ENCODE results near the gene PIGU. TPM values are rescaled to one million over a fixed set of nuclear protein-coding genes. Genes with fewer than 3 reads are reported as not detected.

PIGU gene
- total and polyA plus RNA-seq, 2 donors (not counting 1 experiment from before 2014, with no cell fraction given): 6.4 to 42.6 TPM

DNA sequence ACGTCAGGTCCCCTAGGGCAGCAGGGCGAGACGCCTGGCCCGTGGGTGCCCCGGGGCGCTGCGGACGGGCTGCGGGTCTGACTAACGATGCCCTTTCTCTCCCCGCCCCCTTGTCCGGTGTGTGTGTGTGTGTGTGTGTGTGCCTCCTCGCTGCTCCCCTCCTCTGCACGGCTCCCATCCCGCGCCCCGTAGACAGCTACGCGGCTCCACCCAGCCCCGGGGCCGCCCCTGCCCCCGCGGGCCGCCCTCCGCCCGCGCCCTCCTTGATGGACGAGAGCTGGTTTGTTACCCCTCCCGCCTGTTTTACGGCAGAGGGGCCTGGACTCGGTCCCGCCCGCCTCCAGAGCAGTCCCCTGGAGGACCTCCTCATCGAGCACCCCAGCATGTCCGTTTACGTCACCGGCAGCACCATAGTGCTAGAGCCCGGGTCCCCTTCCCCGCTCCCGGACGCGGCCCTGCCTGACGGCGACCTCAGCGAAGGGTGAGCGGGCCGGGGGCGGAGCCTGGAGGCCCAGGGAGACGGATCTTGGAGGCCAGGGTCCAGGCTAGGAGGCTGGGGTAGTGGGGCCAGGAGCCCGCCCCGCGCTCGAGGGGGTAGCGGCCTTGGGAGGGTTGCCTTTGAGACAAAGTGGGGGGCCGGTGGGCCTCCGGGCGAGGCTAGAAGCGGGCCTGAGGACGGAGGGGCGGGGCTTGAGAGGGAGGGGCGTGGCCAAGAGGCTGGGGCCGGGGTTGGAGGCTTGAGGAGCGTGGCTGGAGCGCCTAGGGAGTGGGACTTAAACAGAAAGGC, 32.3 kb upstream of the PIGU start:
- Histone ChIP-seq H3K4me2 (ENCODE audit: extremely low read depth, insufficient read depth, low read length) (peak overlapping the region; percentile 77), H3K4me3 (replicated peaks in 1 of 4; ENCODE audit: control extremely low read depth in 1 of 4, insufficient read depth in 1 of 4, low read depth in 3 of 4, low read length in 4 of 4) (peak overlapping the region; percentile 44 to 65 (median 56)), H3K36me3 (ENCODE audit: control insufficient read depth, insufficient read depth, low read length) (peaks cover 6% of the 10 kb centered on the region), H3K27me3 (ENCODE audit: control insufficient read depth, insufficient read depth, low read length) (no peaks in the 10 kb centered on the region), H3K9me3 (ENCODE audit: control insufficient read depth, insufficient read depth, low read depth, low read length) (no peaks in the 10 kb centered on the region), H3K79me2 (ENCODE audit: control insufficient read depth, insufficient read depth, low read length) (peaks cover 1% of the 10 kb centered on the region), H3K9ac (ENCODE audit: insufficient read depth, low read length) (peak overlapping the region; percentile 74), H4K20me1 (ENCODE audit: control insufficient read depth, extremely low read depth, insufficient read depth, low read length) (no peaks in the 10 kb centered on the region), H3K4me1 (ENCODE audit: control insufficient read depth, extremely low read depth, insufficient read depth, low read length) (peaks cover 29% of the 10 kb centered on the region), H3K27ac (ENCODE audit: insufficient read depth, low read length) (peak overlapping the region; percentile 78), H2AFZ (ENCODE audit: low read length) (peak overlapping the region; percentile 2)
- TF ChIP-seq, protein P1, sequence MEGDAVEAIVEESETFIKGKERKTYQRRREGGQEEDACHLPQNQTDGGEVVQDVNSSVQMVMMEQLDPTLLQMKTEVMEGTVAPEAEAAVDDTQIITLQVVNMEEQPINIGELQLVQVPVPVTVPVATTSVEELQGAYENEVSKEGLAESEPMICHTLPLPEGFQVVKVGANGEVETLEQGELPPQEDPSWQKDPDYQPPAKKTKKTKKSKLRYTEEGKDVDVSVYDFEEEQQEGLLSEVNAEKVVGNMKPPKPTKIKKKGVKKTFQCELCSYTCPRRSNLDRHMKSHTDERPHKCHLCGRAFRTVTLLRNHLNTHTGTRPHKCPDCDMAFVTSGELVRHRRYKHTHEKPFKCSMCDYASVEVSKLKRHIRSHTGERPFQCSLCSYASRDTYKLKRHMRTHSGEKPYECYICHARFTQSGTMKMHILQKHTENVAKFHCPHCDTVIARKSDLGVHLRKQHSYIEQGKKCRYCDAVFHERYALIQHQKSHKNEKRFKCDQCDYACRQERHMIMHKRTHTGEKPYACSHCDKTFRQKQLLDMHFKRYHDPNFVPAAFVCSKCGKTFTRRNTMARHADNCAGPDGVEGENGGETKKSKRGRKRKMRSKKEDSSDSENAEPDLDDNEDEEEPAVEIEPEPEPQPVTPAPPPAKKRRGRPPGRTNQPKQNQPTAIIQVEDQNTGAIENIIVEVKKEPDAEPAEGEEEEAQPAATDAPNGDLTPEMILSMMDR (conservative IDR thresholded peaks at IDR 0.05 in 1 of 2, IDR thresholded peaks at IDR 0.05 in 1 of 2; ENCODE audit: low read depth in 1 of 2, low read length in 2 of 2): no peak
- DNase-seq (ENCODE audit: low read depth in 2 of 2): peak; percentile 77 to 86

DNA sequence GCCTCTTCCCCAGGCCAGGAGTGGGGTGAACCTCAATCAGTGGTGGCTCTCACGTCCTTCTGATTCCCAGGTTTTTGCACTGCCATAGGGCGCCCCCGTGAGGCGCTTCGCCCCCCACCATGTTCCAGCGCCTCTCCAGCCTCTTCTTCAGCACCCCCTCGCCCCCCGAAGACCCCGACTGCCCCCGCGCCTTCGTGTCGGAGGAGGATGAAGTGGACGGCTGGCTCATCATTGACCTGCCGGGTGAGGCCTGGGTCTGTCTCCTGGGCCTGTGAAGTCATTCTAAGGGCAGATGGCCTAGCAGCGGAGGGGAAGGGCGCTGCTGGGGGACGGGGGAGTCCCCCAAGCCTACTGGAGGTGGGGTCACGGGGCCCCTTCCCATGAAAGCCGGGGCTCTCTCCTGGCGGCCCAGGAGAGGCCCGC, 31.7 kb upstream of the PIGU start:
- Histone ChIP-seq H3K4me2 (ENCODE audit: extremely low read depth, insufficient read depth, low read length) (peak overlapping the region; percentile 77), H2AFZ (ENCODE audit: low read length) (no peak overlapping the region), H3K79me2 (ENCODE audit: control insufficient read depth, insufficient read depth, low read length) (peaks cover 1% of the 10 kb centered on the region), H3K9ac (ENCODE audit: insufficient read depth, low read length) (peak overlapping the region; percentile 74), H3K27ac (ENCODE audit: insufficient read depth, low read length) (peak overlapping the region; percentile 78), H3K27me3 (ENCODE audit: control insufficient read depth, insufficient read depth, low read length) (no peaks in the 10 kb centered on the region), H3K36me3 (ENCODE audit: control insufficient read depth, insufficient read depth, low read length) (peaks cover 6% of the 10 kb centered on the region), H3K4me3 (replicated peaks in 1 of 4; ENCODE audit: control extremely low read depth in 1 of 4, insufficient read depth in 1 of 4, low read depth in 3 of 4, low read length in 4 of 4) (peak overlapping the region; percentile 44 to 64 (median 46)), H3K4me1 (ENCODE audit: control insufficient read depth, extremely low read depth, insufficient read depth, low read length) (peaks cover 25% of the 10 kb centered on the region), H4K20me1 (ENCODE audit: control insufficient read depth, extremely low read depth, insufficient read depth, low read length) (no peaks in the 10 kb centered on the region), H3K9me3 (ENCODE audit: control insufficient read depth, insufficient read depth, low read depth, low read length) (no peaks in the 10 kb centered on the region)
- peak; percentile 12 to 46 for DNase-seq (ENCODE audit: low read depth in 2 of 2)
- TF ChIP-seq, protein P1 (conservative IDR thresholded peaks at IDR 0.05 in 1 of 2, IDR thresholded peaks at IDR 0.05 in 1 of 2; ENCODE audit: low read depth in 1 of 2, low read length in 2 of 2): peak; percentile 43 to 54
- TF ChIP-seq EZH2 (IDR thresholded peaks at IDR 0.05; ENCODE audit: low read length, missing control alignments): no peak

DNA sequence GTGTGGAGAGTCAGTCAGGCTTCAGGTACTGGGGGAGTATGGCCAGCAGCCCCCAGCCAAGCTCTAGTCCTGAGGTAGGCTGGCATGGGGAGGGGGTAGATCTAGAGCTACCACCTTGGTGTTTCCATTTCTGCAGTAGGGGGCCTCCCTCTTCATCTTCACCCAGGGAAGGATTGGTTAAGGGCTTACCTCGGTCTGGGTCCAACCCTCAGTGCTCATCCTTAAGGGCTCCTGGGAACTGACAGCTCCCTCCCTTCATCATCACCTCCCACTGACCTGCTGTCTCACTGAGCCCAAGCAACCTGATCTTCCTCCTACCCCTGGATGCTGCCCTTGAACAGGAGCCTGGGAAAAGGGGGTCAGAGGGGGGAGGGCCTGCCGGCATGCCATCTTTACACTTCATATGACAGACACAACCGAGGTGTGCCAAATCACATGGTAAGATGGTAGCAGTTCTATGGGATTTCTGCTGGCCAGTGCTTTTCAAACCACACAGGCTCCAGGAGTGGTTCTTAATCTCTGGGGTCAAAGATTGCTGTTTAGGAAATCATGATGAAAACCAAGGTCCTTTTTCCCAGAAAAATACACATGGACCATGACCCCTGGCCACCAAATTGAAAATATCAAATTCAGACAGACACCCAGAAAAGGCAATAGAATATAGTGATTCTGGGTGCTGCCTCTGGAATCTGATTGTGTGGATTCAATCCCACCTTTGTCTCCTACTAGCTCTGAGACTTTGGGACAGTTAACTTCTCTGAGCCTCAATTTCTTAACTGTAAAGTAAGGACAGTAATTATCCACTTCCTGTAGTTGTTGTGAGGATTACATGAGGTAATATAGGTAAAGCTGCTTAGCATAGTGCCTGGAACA, 30.3 kb upstream of the PIGU start:
- TF ChIP-seq, protein P1 (conservative IDR thresholded peaks at IDR 0.05 in 1 of 2, IDR thresholded peaks at IDR 0.05 in 1 of 2; ENCODE audit: low read depth in 1 of 2, low read length in 2 of 2): no peak
- TF ChIP-seq EZH2 (IDR thresholded peaks at IDR 0.05; ENCODE audit: low read length, missing control alignments): no peak
- H2AFZ ChIP-seq (ENCODE audit: low read length): no peak overlapping the region
- peaks cover 18% of the 10 kb centered on the region for H3K4me1 ChIP-seq (ENCODE audit: control insufficient read depth, extremely low read depth, insufficient read depth, low read length)
- no peak for DNase-seq (ENCODE audit: low read depth in 2 of 2)
- peaks cover 2% of the 10 kb centered on the region for H3K36me3 ChIP-seq (ENCODE audit: control insufficient read depth, insufficient read depth, low read length)
- H3K4me3 ChIP-seq (replicated peaks in 1 of 4; ENCODE audit: control extremely low read depth in 1 of 4, insufficient read depth in 1 of 4, low read depth in 3 of 4, low read length in 4 of 4): no peak overlapping the region
- no peaks in the 10 kb centered on the region for H3K9me3 ChIP-seq (ENCODE audit: control insufficient read depth, insufficient read depth, low read depth, low read length)
- peaks cover 1% of the 10 kb centered on the region for H3K79me2 ChIP-seq (ENCODE audit: control insufficient read depth, insufficient read depth, low read length)
- H3K27me3 ChIP-seq (ENCODE audit: control insufficient read depth, insufficient read depth, low read length): no peaks in the 10 kb centered on the region
- H3K9ac ChIP-seq (ENCODE audit: insufficient read depth, low read length): no peak overlapping the region
- H4K20me1 ChIP-seq (ENCODE audit: control insufficient read depth, extremely low read depth, insufficient read depth, low read length): no peaks in the 10 kb centered on the region
- H3K4me2 ChIP-seq (ENCODE audit: extremely low read depth, insufficient read depth, low read length): no peak overlapping the region
- no peak overlapping the region for H3K27ac ChIP-seq (ENCODE audit: insufficient read depth, low read length)
